22Rv1 (cell line): ENCODE measurements around the gene DNLZ.

Source experiments
- H3K27ac ChIP-seq: fragments of 450-650 bp; 2 replicates; pipeline ENCODE4 v1.5.1; 2017
- CTCF ChIP-seq: fragments of 450-650 bp; IDR thresholded peaks from 2 replicates; pipeline ENCODE4 v1.5.1; 2017; ENCODE audit warnings: mild to moderate bottlenecking
- ZFX ChIP-seq: fragments of 450-650 bp; IDR thresholded peaks from 2 replicates; pipeline ENCODE4 v1.6.1; 2017; ENCODE audit warnings: antibody characterized with exemption, borderline replicate concordance

DNLZ gene

GRCh38 chr9:136311051-136312008, 52.2 kb downstream of the DNLZ start:
- no peak for TF ChIP-seq CTCF
- no peak for TF ChIP-seq ZFX
- no peak overlapping the region for H3K27ac ChIP-seq

GRCh38 chr9:136310273-136311030, 53.1 kb downstream of the DNLZ start:
- TF ChIP-seq ZFX (no peak), CTCF (no peak)
- no peak overlapping the region for H3K27ac ChIP-seq

GRCh38 chr9:136309806-136310220, 53.7 kb downstream of the DNLZ start:
- no peak for TF ChIP-seq CTCF
- no peak for TF ChIP-seq ZFX
- no peak overlapping the region for H3K27ac ChIP-seq
